Stomach (tissue), 9 donors: Measurements from ENCODE around the gene CREB5. TPM values are rescaled to one million over a fixed set of nuclear protein-coding genes. Genes with fewer than 3 reads are reported as not detected.

Experiments used
- DNase-seq, 2 donors: peaks; one replicate each; pipeline versions ENCODE4 v3.0.0 to v3.0.0-alpha.2; 2013 to 2019
- H3K27ac ChIP-seq, 5 donors: fragments of 200-600 bp in 4 of 5; sonication (generic) in 4 of 5; one replicate each; pipeline ENCODE4 v1.5.1; 2013 to 2019; ENCODE audit warnings: mild to moderate bottlenecking in 1 of 5, moderate library complexity in 1 of 5
- H3K27me3 ChIP-seq, 3 donors: fragments of 200-600 bp; sonication (generic); one replicate each; pipeline ENCODE4 v1.5.1; 2017 to 2019; ENCODE audit warnings: mixed run types in 1 of 3
- H3K36me3 ChIP-seq, 4 donors: fragments of 200-600 bp; sonication (generic); 1 replicate in 3 of 4; 2 replicates in 1 of 4; pipeline ENCODE4 v1.5.1; 2016 to 2019
- H3K4me1 ChIP-seq, 4 donors: fragments of 200-600 bp; sonication (generic); one replicate each; pipeline ENCODE4 v1.5.1; 2016 to 2019
- H3K4me3 ChIP-seq, 4 donors: fragments of 200-600 bp; sonication (generic) in 3 of 4; one replicate each; pipeline ENCODE4 v1.5.1; 2016 to 2019; ENCODE audit warnings: mild to moderate bottlenecking in 1 of 4
- H3K9me3 ChIP-seq, 4 donors: fragments of 200-600 bp; sonication (generic); one replicate each; pipeline ENCODE4 v1.5.1; 2016 to 2019
- EP300 ChIP-seq: sonication (generic); formaldehyde crosslinking; IDR thresholded peaks from one replicate; pipeline ENCODE4 v1.6.1; 2017; ENCODE audit warnings: antibody characterized with exemption
- POLR2A ChIP-seq, 4 donors: fragments of 450-650 bp; IDR thresholded peaks; one replicate each; pipeline ENCODE4 v1.6.1; 2016; ENCODE audit warnings: antibody characterized with exemption in 4 of 4, control low read depth in 2 of 4, mild to moderate bottlenecking in 1 of 4, moderate library complexity in 1 of 4
- POLR2AphosphoS5 ChIP-seq, 3 donors: sonication (generic); formaldehyde crosslinking; IDR thresholded peaks; one replicate each; pipeline ENCODE4 v1.6.1; 2016; ENCODE audit warnings: antibody characterized with exemption in 3 of 3
- WGBS, 5 donors: extraction: QIAGEN DNeasy Blood & Tissue Kit in 3 of 5; methylation state at CpG; one replicate each; pipeline versions ENCODE4 v1.1.5 to v1.1.7; 2013 to 2018; 5-methylcytosine and 5-hydroxymethylcytosine counted together
- intact Hi-C: fragments of 100-400 bp; cut with DNase I; formaldehyde crosslinking; loops from one replicate; pipeline ENCODE4 v1.15.1; 2023; ENCODE audit warnings: low total_unique reads
- polyA plus RNA-seq, 3 donors: library from polyadenylated mRNA; stranded (reverse); fragments of 200-250 nt; gene quantifications; one replicate each; pipeline ENCODE4 v1.2.3, GENCODE V29; 2013
- total RNA-seq, 5 donors: library from RNA; depleted of rRNA; stranded (reverse); fragments of >200 nt; gene quantifications; one replicate each; pipeline versions ENCODE4 v1.1.0 to v1.2.3, GENCODE V29; 2014 to 2016
- TF ChIP-seq, protein P1 (sequence below), 7 experiments: fragments of 450-650 bp in 4 of 7; fragments of 200-600 bp in 3 of 7; sonication (generic) in 3 of 7; IDR thresholded peaks; one replicate each; pipeline ENCODE4 v1.5.1; 2016 to 2019; ENCODE audit warnings: antibody characterized with exemption in 7 of 7, control low read depth in 2 of 7, mild to moderate bottlenecking in 1 of 7
- donor health status: healthy with polysubstance abuse.
- donor health status: Bipolar disorder and iron deficiency.
- donor health status: healthy.

Gene CREB5
- total and polyA plus RNA-seq, 8 donors = 0.68 to 30.3 (median 1.5) TPM; not detected in 1

DNA sequence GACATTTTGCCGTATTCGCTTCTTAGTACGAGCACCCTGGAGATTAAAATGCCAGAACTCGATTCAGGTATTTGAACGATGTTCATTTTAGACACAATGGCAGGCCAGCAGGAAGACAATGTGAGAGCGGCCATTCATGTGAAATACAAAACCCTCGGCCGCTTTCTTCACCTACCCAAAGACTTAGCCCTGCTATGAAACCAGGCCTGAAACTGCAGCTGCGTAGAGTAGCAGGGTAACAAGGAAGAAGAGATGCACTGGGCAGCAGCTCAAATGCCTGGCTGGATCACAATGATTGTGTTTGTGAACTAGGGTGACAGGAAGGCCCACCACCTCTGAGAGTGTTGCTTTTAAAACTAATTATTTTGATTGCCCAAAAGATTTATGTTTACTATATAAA, 311.0 kb downstream of the CREB5 start:
- 77 to 95% (median 89%) methylated on average over 9 of the region's 9 CpGs for WGBS, 5 donors
- Histone ChIP-seq H3K4me3 (no peak overlapping the region), H3K27me3 (no peaks in the 10 kb centered on the region), H3K4me1 (peaks cover 0 to 19% (median 7%) of the 10 kb centered on the region in 4 donors), H3K36me3 (peaks cover 0 to 5% (median 0%) of the 10 kb centered on the region in 4 donors), H3K9me3 (no peaks in the 10 kb centered on the region), H3K27ac (no peak overlapping the region)
- intact Hi-C loops = no loop called here
- TF ChIP-seq POLR2A (IDR thresholded peaks at IDR 0.05) (no peak), EP300 (no peak), POLR2AphosphoS5 (IDR thresholded peaks at IDR 0.05) (no peak)
- TF ChIP-seq, protein P1, sequence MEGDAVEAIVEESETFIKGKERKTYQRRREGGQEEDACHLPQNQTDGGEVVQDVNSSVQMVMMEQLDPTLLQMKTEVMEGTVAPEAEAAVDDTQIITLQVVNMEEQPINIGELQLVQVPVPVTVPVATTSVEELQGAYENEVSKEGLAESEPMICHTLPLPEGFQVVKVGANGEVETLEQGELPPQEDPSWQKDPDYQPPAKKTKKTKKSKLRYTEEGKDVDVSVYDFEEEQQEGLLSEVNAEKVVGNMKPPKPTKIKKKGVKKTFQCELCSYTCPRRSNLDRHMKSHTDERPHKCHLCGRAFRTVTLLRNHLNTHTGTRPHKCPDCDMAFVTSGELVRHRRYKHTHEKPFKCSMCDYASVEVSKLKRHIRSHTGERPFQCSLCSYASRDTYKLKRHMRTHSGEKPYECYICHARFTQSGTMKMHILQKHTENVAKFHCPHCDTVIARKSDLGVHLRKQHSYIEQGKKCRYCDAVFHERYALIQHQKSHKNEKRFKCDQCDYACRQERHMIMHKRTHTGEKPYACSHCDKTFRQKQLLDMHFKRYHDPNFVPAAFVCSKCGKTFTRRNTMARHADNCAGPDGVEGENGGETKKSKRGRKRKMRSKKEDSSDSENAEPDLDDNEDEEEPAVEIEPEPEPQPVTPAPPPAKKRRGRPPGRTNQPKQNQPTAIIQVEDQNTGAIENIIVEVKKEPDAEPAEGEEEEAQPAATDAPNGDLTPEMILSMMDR (IDR thresholded peaks at IDR 0.05) = no peak
- DNase-seq = no peak

DNA sequence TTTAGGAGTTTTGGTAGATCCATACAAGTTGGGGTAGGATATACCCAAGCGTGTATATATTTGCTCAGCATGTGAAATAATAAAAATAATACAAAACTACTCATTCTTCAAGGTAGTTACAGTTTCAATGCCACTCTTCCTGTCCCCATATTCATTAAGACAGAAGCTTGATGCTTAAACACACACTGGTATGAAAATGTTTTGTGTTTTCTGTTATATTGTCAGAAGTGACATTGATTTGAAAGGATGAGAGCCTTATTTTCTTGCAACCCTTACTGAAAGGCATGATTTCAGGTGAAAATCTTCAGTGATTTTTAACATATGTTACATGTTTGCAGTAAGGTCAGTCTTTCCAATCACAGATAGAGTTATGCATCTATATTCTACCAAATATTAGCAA, 312.2 kb downstream of the CREB5 start:
- H3K27ac ChIP-seq = no peak overlapping the region
- TF ChIP-seq POLR2A (IDR thresholded peaks at IDR 0.05) = no peak
- TF ChIP-seq EP300 = no peak
- TF ChIP-seq, protein P1 (IDR thresholded peaks at IDR 0.05) = no peak
- no peak for TF ChIP-seq POLR2AphosphoS5 (IDR thresholded peaks at IDR 0.05)
- WGBS, 5 donors = 88 to 98% (median 95%) methylated on average over 1 of the region's 1 CpG

DNA sequence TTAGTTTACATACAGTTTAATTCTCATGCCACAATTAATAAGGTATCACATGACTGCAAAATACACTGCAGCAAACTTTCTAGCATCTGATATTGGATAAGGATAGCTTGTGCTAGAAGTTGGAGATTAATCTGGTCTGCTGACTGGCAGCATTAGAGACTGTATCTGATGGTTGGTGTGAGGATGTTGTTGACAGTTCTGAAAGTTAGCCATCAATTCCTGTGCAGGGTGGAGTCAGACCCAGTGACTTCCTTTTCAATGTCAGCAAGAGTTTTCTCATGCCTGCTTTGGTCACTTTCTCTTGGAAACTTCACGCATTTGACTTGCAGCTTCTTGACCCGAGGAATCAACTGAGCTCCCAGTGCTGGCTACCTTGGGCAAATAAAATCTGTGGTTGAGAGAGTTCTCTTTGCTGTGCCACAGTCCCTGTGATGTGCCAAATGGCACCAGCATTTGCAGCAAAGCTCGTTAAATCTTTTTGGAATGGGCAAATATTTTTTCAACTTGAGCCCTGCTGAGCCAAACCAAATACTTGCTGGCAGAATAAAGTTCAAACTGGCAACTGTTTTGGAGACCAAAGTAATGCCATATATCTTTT, 312.8 kb downstream of the CREB5 start:
- intact Hi-C loops = no loop called here
- Histone ChIP-seq H3K27ac (no peak overlapping the region), H3K36me3 (no peaks in the 10 kb centered on the region), H3K9me3 (no peaks in the 10 kb centered on the region), H3K27me3 (no peaks in the 10 kb centered on the region), H3K4me1 (peaks cover 0 to 19% (median 10%) of the 10 kb centered on the region in 4 donors), H3K4me3 (no peak overlapping the region)
- 9 to 35% (median 25%) methylated on average over 3 of the region's 3 CpGs for WGBS, 5 donors
- DNase-seq = no peak
- TF ChIP-seq POLR2A (IDR thresholded peaks at IDR 0.05) (no peak), EP300 (no peak), POLR2AphosphoS5 (IDR thresholded peaks at IDR 0.05) (no peak)
- TF ChIP-seq, protein P1 (IDR thresholded peaks at IDR 0.05) = no peak

More for the DNA sequence above, 312.2 kb downstream of the CREB5 start:
- H3K4me1 ChIP-seq = peaks cover 0 to 19% (median 10%) of the 10 kb centered on the region in 4 donors
- no peaks in the 10 kb centered on the region for H3K36me3 ChIP-seq
- H3K4me3 ChIP-seq = no peak overlapping the region
- intact Hi-C loops = no loop called here
- no peak for DNase-seq
- no peaks in the 10 kb centered on the region for H3K27me3 ChIP-seq
- H3K9me3 ChIP-seq = no peaks in the 10 kb centered on the region

DNA sequence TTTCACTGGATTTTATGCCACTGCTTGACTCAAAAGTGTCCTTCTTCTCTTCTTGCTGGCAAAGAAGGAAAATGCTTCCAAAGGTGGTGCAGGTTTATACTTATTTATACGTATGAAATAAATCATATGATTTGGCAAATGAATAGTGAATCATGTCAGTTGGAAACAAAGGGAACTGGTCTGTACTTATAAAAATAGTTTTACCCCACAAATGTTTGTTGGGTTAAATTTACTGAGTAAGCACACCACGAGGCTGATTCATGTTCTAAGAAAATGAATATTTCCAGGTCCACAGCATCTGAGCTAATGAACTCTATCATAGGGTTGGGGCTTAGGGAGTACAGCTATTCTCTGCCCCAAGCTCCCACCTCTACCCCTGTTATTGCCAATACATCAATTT, 313.6 kb downstream of the CREB5 start:
- no peaks in the 10 kb centered on the region for H3K9me3 ChIP-seq
- H3K4me1 ChIP-seq = peaks cover 0 to 19% (median 10%) of the 10 kb centered on the region in 4 donors
- no peaks in the 10 kb centered on the region for H3K36me3 ChIP-seq
- no peak for TF ChIP-seq POLR2AphosphoS5 (IDR thresholded peaks at IDR 0.05)
- H3K27ac ChIP-seq = no peak overlapping the region
- no peak overlapping the region for H3K4me3 ChIP-seq
- intact Hi-C loops = no loop called here
- no peak for DNase-seq
- H3K27me3 ChIP-seq = no peaks in the 10 kb centered on the region
- 41 to 66% (median 46%) methylated on average over 2 of the region's 2 CpGs for WGBS, 5 donors

DNA sequence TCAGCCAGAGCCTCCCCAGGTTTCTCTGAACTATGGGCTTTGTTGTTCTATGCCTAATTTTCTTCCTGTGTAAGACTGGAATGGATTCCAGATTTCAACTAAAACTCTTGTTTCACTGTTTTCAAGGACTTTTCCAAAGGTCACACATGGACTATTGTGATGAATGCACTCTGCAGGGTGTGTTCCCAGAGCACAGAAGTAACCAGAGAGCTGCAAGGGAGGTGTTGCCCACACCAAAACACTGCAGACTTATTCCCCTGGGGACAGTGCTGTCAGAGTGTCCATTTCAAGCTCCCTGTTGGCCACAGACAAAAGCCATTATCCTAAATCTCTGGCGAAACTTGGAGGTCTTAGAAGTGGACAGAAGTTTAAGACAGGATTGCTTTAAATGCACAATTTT, 314.2 kb downstream of the CREB5 start:
- TF ChIP-seq POLR2A (IDR thresholded peaks at IDR 0.05) (no peak), EP300 (no peak)
- WGBS, 5 donors = 73 to 100% (median 76%) methylated on average over 1 of the region's 1 CpG
- intact Hi-C loops = no loop called here

More for the DNA sequence above, 314.2 kb downstream of the CREB5 start:
- no peaks in the 10 kb centered on the region for H3K9me3 ChIP-seq
- H3K4me3 ChIP-seq = no peak overlapping the region
- H3K4me1 ChIP-seq = peaks cover 0 to 20% (median 10%) of the 10 kb centered on the region in 4 donors
- no peak for DNase-seq
- H3K27me3 ChIP-seq = no peaks in the 10 kb centered on the region
- H3K27ac ChIP-seq = no peak overlapping the region
- H3K36me3 ChIP-seq = no peaks in the 10 kb centered on the region
